AG04449 (cell line): ENCODE data around the gene INF2.

Experiments used
- CTCF ChIA-PET: fragments of 350-600 bp; formaldehyde crosslinking; extraction: SDS; loops from one replicate; lab custom pipeline; 2021; ENCODE audit warnings: antibody characterized with exemption; lab: Yijun Ruan, JAX
- POLR2A ChIA-PET: fragments of 400-600, 350-600 bp; formaldehyde crosslinking; extraction: SDS; loops from one replicate; lab custom pipeline; 2020; ENCODE audit warnings: antibody characterized with exemption, inconsistent platforms; lab: Yijun Ruan, JAX
- DNase-seq: peaks from one replicate; pipeline ENCODE4 v3.0.0-alpha.2; 2010; ENCODE audit warnings: low read depth, low spot score
- H3K4me3 ChIP-seq: 2 replicates; pipeline ENCODE4 v1.5.1; 2011; ENCODE audit warnings: low read depth, mild to moderate bottlenecking, control low read depth, low read length
- CTCF ChIP-seq: IDR thresholded peaks from one replicate; pipeline ENCODE4 v1.5.1; 2011; ENCODE audit warnings: mild to moderate bottlenecking, moderate library complexity, low read length, control low read depth, inconsistent platforms; ENCODE audit not compliant: insufficient read depth; ENCODE audit errors: missing control alignments

Gene INF2

DNA sequence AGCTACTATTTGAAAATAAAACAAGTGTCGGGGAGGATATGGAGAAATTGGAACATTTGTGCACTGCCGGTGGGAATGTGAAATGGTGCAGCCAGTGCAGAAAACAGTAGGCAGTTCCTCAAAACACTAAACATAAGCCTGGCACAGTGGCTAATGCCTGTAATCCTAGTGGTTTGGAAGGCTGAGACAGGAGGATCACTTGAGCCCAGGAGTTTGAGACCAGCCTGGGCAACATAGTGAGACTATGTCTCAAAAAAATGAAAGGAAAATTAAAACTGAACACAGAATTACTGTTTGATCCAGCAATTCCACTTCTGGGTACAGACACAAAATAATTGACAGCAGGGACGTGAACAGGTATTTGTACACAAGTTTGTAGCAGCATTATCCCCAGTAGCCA is 76.1 kb downstream of the INF2 start:
- POLR2A ChIA-PET = no interaction called here
- H3K4me3 ChIP-seq = no peak overlapping the region
- TF ChIP-seq CTCF = no peak
- CTCF ChIA-PET = interaction anchor here (1.0 to 9.5 kb wide), 6 partner anchors 10 to 280 kb away, joined by 3 to 166 read pairs (median 8); partner anchors contain the start of gene SIVA1
- no peak for DNase-seq

DNA sequence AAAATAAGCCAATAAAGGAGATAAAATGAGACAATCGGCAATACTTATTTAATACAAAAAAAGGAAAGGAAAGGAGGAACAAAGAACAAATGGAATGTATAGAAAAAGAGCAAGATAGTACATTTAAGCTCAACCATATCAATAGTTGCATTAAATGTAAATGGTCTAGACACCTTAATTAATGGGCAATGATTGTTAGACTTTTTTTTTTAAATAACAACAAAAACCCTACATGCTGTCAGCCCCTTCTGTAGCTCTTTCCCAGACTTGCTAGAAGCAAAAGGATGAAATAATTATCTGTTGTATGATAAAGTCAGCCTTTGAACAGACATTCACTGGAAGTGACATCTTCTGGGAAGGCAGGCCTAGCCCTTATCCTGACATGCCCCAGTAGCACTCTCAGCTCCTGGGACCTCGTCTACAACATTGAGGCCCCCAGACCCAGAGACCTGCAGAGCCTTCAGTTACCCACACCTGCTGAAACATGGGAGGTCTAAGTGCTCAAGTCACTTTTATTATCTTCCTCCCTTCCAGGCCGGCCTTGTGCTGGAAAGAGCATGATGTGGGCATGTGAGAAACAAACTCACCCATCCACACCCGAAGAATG is 76.9 kb downstream of the INF2 start:
- DNase-seq = no peak
- no peak overlapping the region for H3K4me3 ChIP-seq
- POLR2A ChIA-PET = no interaction called here
- no peak for TF ChIP-seq CTCF
- CTCF ChIA-PET = interaction anchor here (1.0 to 9.5 kb wide), 9 partner anchors 8 to 279 kb away, joined by 3 to 166 read pairs (median 7); partner anchors contain the start of gene SIVA1

DNA sequence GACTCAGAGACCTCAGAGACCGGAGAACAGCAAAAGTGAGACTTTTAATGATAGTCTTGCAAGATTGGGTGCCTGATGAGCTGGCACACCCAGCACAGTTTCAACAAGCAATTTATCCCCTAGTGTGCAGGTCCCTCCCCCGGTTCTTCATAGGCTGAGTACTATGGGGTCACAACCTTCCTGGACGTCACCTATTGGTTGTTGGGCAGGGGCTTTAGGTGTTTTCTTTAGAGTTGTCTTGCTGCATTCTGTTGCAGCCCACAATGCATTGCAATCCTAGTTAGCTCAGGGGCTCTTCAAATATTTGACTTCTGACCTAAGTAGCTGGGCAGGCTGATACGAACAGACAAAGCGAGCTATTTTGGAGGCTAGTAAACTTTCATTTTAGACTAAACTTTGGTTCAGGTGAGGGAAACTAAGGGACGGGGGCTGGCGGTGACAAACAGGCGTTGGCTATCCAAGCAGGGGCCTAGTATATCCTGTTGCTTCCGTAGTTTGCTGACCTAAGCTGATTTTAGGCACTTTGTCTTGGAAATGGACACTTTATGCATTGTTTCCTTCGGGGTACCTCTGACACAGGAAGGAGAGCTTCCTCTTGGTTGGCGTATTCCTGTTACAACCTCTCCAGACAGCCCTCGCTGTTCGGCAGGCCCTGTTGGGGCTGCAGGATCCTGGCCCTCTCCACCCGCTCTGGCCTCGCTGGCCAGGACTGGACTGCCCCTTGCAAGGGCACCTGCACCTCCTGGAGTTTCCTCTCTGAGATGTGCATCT is 77.6 kb downstream of the INF2 start:
- ChIA-PET POLR2A (no interaction called here), CTCF (interaction anchor here (0.7 to 9.5 kb wide), 10 partner anchors 8 to 278 kb away, joined by 3 to 166 read pairs (median 6); partner anchors contain the start of gene SIVA1)

DNA sequence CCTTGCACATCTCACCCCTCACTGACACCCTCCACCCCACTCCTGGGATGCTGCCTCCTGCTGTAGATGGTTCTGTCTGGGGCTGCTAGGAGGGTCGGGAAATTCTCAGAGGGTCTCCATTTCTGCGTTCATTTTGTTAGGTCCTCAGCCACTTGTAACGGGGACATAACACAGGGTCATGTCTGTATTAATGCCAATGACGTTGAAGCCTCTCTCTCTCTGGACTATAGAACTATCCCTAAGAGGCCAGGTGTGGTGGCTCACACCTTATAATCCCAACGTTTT is 78.2 kb downstream of the INF2 start:
- DNase-seq = no peak
- CTCF ChIA-PET = interaction anchor here (0.8 to 9.5 kb wide), 18 partner anchors 8 to 305 kb away, joined by 3 to 166 read pairs (median 7); partner anchors contain the start of genes ADSS1, AKT1 and SIVA1
- POLR2A ChIA-PET = no interaction called here
- TF ChIP-seq CTCF = no peak
- no peak overlapping the region for H3K4me3 ChIP-seq

More for the DNA sequence above, 77.6 kb downstream of the INF2 start:
- no peak for TF ChIP-seq CTCF
- H3K4me3 ChIP-seq = no peak overlapping the region
- no peak for DNase-seq

GRCh38 chr14:104768437-104769323 is 79.3 kb downstream of the INF2 start:
- no peak for DNase-seq
- ChIA-PET CTCF (interaction anchor here (0.6 to 9.5 kb wide), 36 partner anchors 10 to 324 kb away, joined by 3 to 166 read pairs (median 4); partner anchors contain the start of genes ADSS1, AKT1, SIVA1 and ZBTB42), POLR2A (interaction anchor here (1.5 kb wide), 1 partner anchor 58 kb away, joined by 4 read pairs; no protein-coding TSS in a partner anchor)
- no peak overlapping the region for H3K4me3 ChIP-seq
- TF ChIP-seq CTCF = peak; percentile 97
